Activated CD8-positive, alpha-beta memory T cell treated with anti-CD3 and anti-CD28 coated beads for 36 hours (primary cell): ENCODE results near the gene OR5AC2. TPM values are rescaled to one million over a fixed set of nuclear protein-coding genes. Genes with fewer than 3 reads are reported as not detected.

Experiments
- CTCF ChIA-PET: fragments of 350-600 bp; sonication (Branson Sonifier 250); formaldehyde crosslinking; loops from one replicate; lab custom pipeline; 2021; ENCODE audit warnings: antibody characterized with exemption; lab: Charles Lee
- POLR2A ChIA-PET: fragments of 350-600 bp; sonication (Branson Sonifier 250); formaldehyde crosslinking; loops from one replicate; lab custom pipeline; 2021; ENCODE audit warnings: antibody characterized with exemption; lab: Charles Lee
- total RNA-seq, 2 experiments: library from RNA; stranded (reverse); gene quantifications; one replicate each; pipeline ENCODE4 v1.2.3, GENCODE V29; 2021

Gene OR5AC2
- not detected for total RNA-seq

GRCh38 chr3:98086873-98087272 lies at the start of gene OR5AC2:
OR5AC2 (plus strand) TSS chr3:98087173; CDS start chr3:98087173, 0 bp downstream.
- CTCF ChIA-PET: no interaction called here
- POLR2A ChIA-PET: no interaction called here

- POLR2A ChIA-PET: interaction anchor here (0.7 kb wide), 1 partner anchor 11 kb away, joined by 5 read pairs; no protein-coding TSS in a partner anchor
Measured at GRCh38 chr3:98038286-98038685, 48.7 kb upstream of the OR5AC2 start.

GRCh38 chr3:98038876-98039275 lies 48.1 kb upstream of the OR5AC2 start:
- POLR2A ChIA-PET: no interaction called here
- CTCF ChIA-PET: interaction anchor here (0.8 to 3.0 kb wide), 7 partner anchors 9 to 775 kb away, joined by 3 to 17 read pairs (median 4); no protein-coding TSS in a partner anchor

More at GRCh38 chr3:98038286-98038685, 48.7 kb upstream of the OR5AC2 start:
- CTCF ChIA-PET: interaction anchor here (0.8 to 3.0 kb wide), 5 partner anchors 57 to 775 kb away, joined by 3 to 17 read pairs (median 4); no protein-coding TSS in a partner anchor

GRCh38 chr3:98039322-98040024 lies 47.5 kb upstream of the OR5AC2 start:
- ChIA-PET CTCF (interaction anchor here (0.8 to 3.0 kb wide), 7 partner anchors 9 to 774 kb away, joined by 3 to 17 read pairs (median 4); no protein-coding TSS in a partner anchor), POLR2A (no interaction called here)

GRCh38 chr3:98041350-98041749 lies 45.6 kb upstream of the OR5AC2 start:
- CTCF ChIA-PET: no interaction called here

GRCh38 chr3:98048586-98048985 lies 38.4 kb upstream of the OR5AC2 start:
- POLR2A ChIA-PET: no interaction called here
- CTCF ChIA-PET: interaction anchor here (1.5 kb wide), 1 partner anchor 9 kb away, joined by 5 read pairs; no protein-coding TSS in a partner anchor

More at GRCh38 chr3:98041350-98041749, 45.6 kb upstream of the OR5AC2 start:
- POLR2A ChIA-PET: interaction anchor here (0.7 kb wide), 1 partner anchor 298 kb away, joined by 3 read pairs; no protein-coding TSS in a partner anchor

- ChIA-PET POLR2A (no interaction called here), CTCF (no interaction called here)
Measured at GRCh38 chr3:98049271-98049670, 37.7 kb upstream of the OR5AC2 start.

GRCh38 chr3:98056035-98056434 lies 30.9 kb upstream of the OR5AC2 start:
- ChIA-PET CTCF (no interaction called here), POLR2A (no interaction called here)

- ChIA-PET POLR2A (no interaction called here), CTCF (no interaction called here)
Measured at GRCh38 chr3:98057631-98058030, 29.3 kb upstream of the OR5AC2 start.

GRCh38 chr3:98058244-98058960 lies 28.6 kb upstream of the OR5AC2 start:
- POLR2A ChIA-PET: no interaction called here
- CTCF ChIA-PET: no interaction called here

- POLR2A ChIA-PET: no interaction called here
Measured at GRCh38 chr3:98068824-98069223, 18.1 kb upstream of the OR5AC2 start.

GRCh38 chr3:98070840-98071239 lies 16.1 kb upstream of the OR5AC2 start:
- CTCF ChIA-PET: no interaction called here

More at GRCh38 chr3:98068824-98069223, 18.1 kb upstream of the OR5AC2 start:
- CTCF ChIA-PET: no interaction called here

GRCh38 chr3:98073486-98073885 lies 13.5 kb upstream of the OR5AC2 start:
- POLR2A ChIA-PET: no interaction called here
- CTCF ChIA-PET: no interaction called here

More at GRCh38 chr3:98070840-98071239, 16.1 kb upstream of the OR5AC2 start:
- POLR2A ChIA-PET: no interaction called here

GRCh38 chr3:98095882-98096281 lies 8.9 kb downstream of the OR5AC2 start:
- POLR2A ChIA-PET: no interaction called here
- CTCF ChIA-PET: no interaction called here

- CTCF ChIA-PET: no interaction called here
- POLR2A ChIA-PET: no interaction called here
Measured at GRCh38 chr3:98099848-98100247, 12.9 kb downstream of the OR5AC2 start.

GRCh38 chr3:98108162-98108561 lies 21.2 kb downstream of the OR5AC2 start:
- CTCF ChIA-PET: no interaction called here
- POLR2A ChIA-PET: no interaction called here

- CTCF ChIA-PET: no interaction called here
- POLR2A ChIA-PET: no interaction called here
Measured at GRCh38 chr3:98109807-98110549, 23.0 kb downstream of the OR5AC2 start.

GRCh38 chr3:98110550-98110908 lies 23.6 kb downstream of the OR5AC2 start:
- CTCF ChIA-PET: no interaction called here
- POLR2A ChIA-PET: no interaction called here

- CTCF ChIA-PET: no interaction called here
Measured at GRCh38 chr3:98114264-98114663, 27.3 kb downstream of the OR5AC2 start.

GRCh38 chr3:98115717-98116116 lies 28.7 kb downstream of the OR5AC2 start:
- ChIA-PET CTCF (no interaction called here), POLR2A (no interaction called here)

More at GRCh38 chr3:98114264-98114663, 27.3 kb downstream of the OR5AC2 start:
- POLR2A ChIA-PET: no interaction called here
